T-cell (primary cell): Measurements from ENCODE around the gene NOXO1. TPM values are rescaled to one million over a fixed set of nuclear protein-coding genes. Genes with fewer than 3 reads are reported as not detected.

ENCODE experiments used
- ATAC-seq, 4 experiments: fragments of 200-7000 bp in 3 of 4; fragments of 150-1000 bp in 1 of 4; cut with Tn5 transposase; replicated peaks in 1 of 4; 1 replicate in 3 of 4; 2 replicates in 1 of 4; pipeline ENCODE4 v1.10.0; 2021; ENCODE audit warnings: moderate library complexity in 3 of 4, mild to moderate bottlenecking in 2 of 4, moderate number of reproducible peaks in 1 of 4
- CTCF ChIA-PET, 2 donors: fragments of 300-600 bp; sonication (Branson Sonifier 250); formaldehyde crosslinking; loops; one replicate each; lab custom pipeline; 2022; ENCODE audit warnings: antibody characterized with exemption in 2 of 2; lab: Charles Lee
- POLR2A ChIA-PET, 2 donors: fragments of 300-600 bp; sonication (Branson Sonifier 250); formaldehyde crosslinking; loops; one replicate each; lab custom pipeline; 2022; ENCODE audit warnings: antibody characterized with exemption in 2 of 2; lab: Charles Lee
- DNase-seq, 35 experiments: peaks; one replicate each; pipeline versions ENCODE4 v3.0.0 to v3.0.0-alpha.2; 2013 to 2023
- H3K27ac ChIP-seq: one replicate; pipeline ENCODE4 v1.5.1; 2013; ENCODE audit warnings: low read length
- H3K27me3 ChIP-seq, 2 experiments: replicated peaks in 1 of 2; 1 replicate in 1 of 2; 2 replicates in 1 of 2; pipeline versions ENCODE4 v1.6.1 to v1.7.0; 2013; ENCODE audit warnings: low read length in 1 of 2, mixed read lengths in 1 of 2; ENCODE audit not compliant: control insufficient read depth in 2 of 2, insufficient read depth in 2 of 2; ENCODE audit errors: extremely low read depth in 1 of 2
- H3K36me3 ChIP-seq, 2 donors: 1 replicate in 1 of 2; 2 replicates in 1 of 2; pipeline versions ENCODE4 v1.6.1 to v1.7.0; 2013; ENCODE audit warnings: low read length in 1 of 2; ENCODE audit not compliant: control insufficient read depth in 2 of 2, insufficient read depth in 1 of 2; ENCODE audit errors: extremely low read depth in 1 of 2
- H3K4me1 ChIP-seq, 2 experiments: 1 replicate in 1 of 2; 2 replicates in 1 of 2; pipeline versions ENCODE4 v1.6.1 to v1.7.0; 2013; ENCODE audit warnings: low read length in 2 of 2, mixed read lengths in 1 of 2; ENCODE audit not compliant: insufficient read depth in 2 of 2, control insufficient read depth in 1 of 2; ENCODE audit errors: extremely low read depth in 1 of 2
- H3K4me3 ChIP-seq, 2 donors: 1 replicate in 1 of 2; 2 replicates in 1 of 2; pipeline versions ENCODE4 v1.5.1 to v1.7.0; 2013; ENCODE audit warnings: mild to moderate bottlenecking in 2 of 2, low read length in 1 of 2, moderate library complexity in 1 of 2; ENCODE audit not compliant: control insufficient read depth in 1 of 2; ENCODE audit errors: extremely low read depth in 1 of 2
- H3K9me3 ChIP-seq: 2 replicates; pipeline ENCODE4 v1.7.0; 2013
- H3K27ac Mint-ChIP-seq, 2 donors: one replicate each; pipeline ENCODE4 v1.8.0; 2020 to 2021; ENCODE audit warnings: mild to moderate bottlenecking in 2 of 2, mixed read lengths in 2 of 2
- H3K27me3 Mint-ChIP-seq, 2 donors: one replicate each; pipeline ENCODE4 v1.8.0; 2021 to 2022; ENCODE audit warnings: mixed read lengths in 2 of 2
- H3K36me3 Mint-ChIP-seq: one replicate; pipeline ENCODE4 v1.8.0; 2021; ENCODE audit warnings: mixed read lengths
- H3K4me1 Mint-ChIP-seq, 3 donors: one replicate each; pipeline ENCODE4 v1.8.0; 2020 to 2022; ENCODE audit warnings: mixed read lengths in 3 of 3, mild to moderate bottlenecking in 1 of 3
- H3K4me3 Mint-ChIP-seq, 3 donors: one replicate each; pipeline ENCODE4 v1.8.0; 2020 to 2022; ENCODE audit warnings: mild to moderate bottlenecking in 3 of 3, mixed read lengths in 3 of 3, moderate library complexity in 3 of 3
- H3K9me3 Mint-ChIP-seq, 3 donors: one replicate each; pipeline ENCODE4 v1.8.0; 2020 to 2022; ENCODE audit warnings: mixed read lengths in 3 of 3
- WGBS: methylation state at CpG from one replicate; pipeline ENCODE4 v1.1.5; 2013; ENCODE audit warnings: missing lambda C conversion rate; ENCODE audit not compliant: insufficient coverage; 5-methylcytosine and 5-hydroxymethylcytosine counted together
- total RNA-seq, 35 experiments: library from RNA in 6 of 35; stranded (reverse) in 6 of 35; fragments of 120-200 nt in 1 of 35; gene quantifications; one replicate each; pipeline versions ENCODE4 v1.2.1 to v1.2.4 and lab custom pipeline; 2013 to 2026

NOXO1 gene
- total RNA-seq, 5 donors from 2014 or later (not counting 1 experiment from before 2014, with no cell fraction given): 0.78 to 2.2 (median 1.3) TPM; not detected in 1

- Mint-ChIP-seq H3K27me3 (peaks cover 11 to 31% of the 10 kb centered on the region in 2 donors), H3K9me3 (no peaks in the 10 kb centered on the region), H3K27ac (peak overlapping the region; percentile 77 to 83), H3K4me3 (peak overlapping the region; percentile 48 to 71 (median 66)), H3K36me3 (no peaks in the 10 kb centered on the region), H3K4me1 (peaks cover 13 to 32% (median 16%) of the 10 kb centered on the region in 3 donors)
- Histone ChIP-seq H3K9me3 (no peaks in the 10 kb centered on the region), H3K36me3 (no peaks in the 10 kb centered on the region), H3K27me3 (peaks cover 0 to 67% of the 10 kb centered on the region in 2 experiments), H3K27ac (peak overlapping the region; percentile 72), H3K4me3 (peak overlapping the region; percentile 35 to 40), H3K4me1 (peaks cover 2 to 50% of the 10 kb centered on the region in 2 experiments)
- DNase-seq (peak; percentile 82 to 99 (median 92)), ATAC-seq (peak; percentile 80 to 91 (median 84))
- ChIA-PET POLR2A (no interaction called here), CTCF (interaction anchor here (0.6 to 1.5 kb wide), 9 partner anchors 19 to 1914 kb away, joined by 3 to 9 read pairs (median 3); partner anchors contain the start of genes PKD1 (in 1 of the 2) and TRAF7 (in 1 of the 2))
- 16% methylated on average over 40 of the region's 53 CpGs for WGBS
Measured at GRCh38 chr16:2023092-2024031, 42.1 kb upstream of the NOXO1 start.

GRCh38 chr16:2022723-2023091 is 41.4 kb upstream of the NOXO1 start:
- Mint-ChIP-seq H3K4me1 (peaks cover 13 to 29% (median 16%) of the 10 kb centered on the region in 3 donors), H3K27me3 (peaks cover 11 to 34% of the 10 kb centered on the region in 2 donors), H3K36me3 (no peaks in the 10 kb centered on the region), H3K4me3 (peak overlapping the region; percentile 46 to 71 (median 55)), H3K9me3 (no peaks in the 10 kb centered on the region), H3K27ac (no peak overlapping the region)
- POLR2A ChIA-PET: interaction anchor here in 1 of 2 donors (0.9 kb wide), 1 partner anchor 133 kb away, joined by 4 read pairs; the partner anchor contains the start of gene TRAF7
- Histone ChIP-seq H3K27me3 (peaks cover 0 to 69% of the 10 kb centered on the region in 2 experiments), H3K36me3 (no peaks in the 10 kb centered on the region), H3K4me3 (peak overlapping the region; percentile 27 to 35), H3K27ac (no peak overlapping the region), H3K4me1 (peaks cover 2 to 46% of the 10 kb centered on the region in 2 experiments), H3K9me3 (no peaks in the 10 kb centered on the region)
- WGBS: 7% methylated on average over 13 of the region's 14 CpGs
- no peak for DNase-seq
- CTCF ChIA-PET: interaction anchor here (0.6 to 1.5 kb wide), 9 partner anchors 19 to 1915 kb away, joined by 3 to 9 read pairs (median 4); partner anchors contain the start of genes NTHL1 (in 1 of the 2), PKD1 (in 1 of the 2), TRAF7 (in 1 of the 2) and TSC2 (in 1 of the 2)
- ATAC-seq: peak; percentile 9 to 23 (median 9)

DNA sequence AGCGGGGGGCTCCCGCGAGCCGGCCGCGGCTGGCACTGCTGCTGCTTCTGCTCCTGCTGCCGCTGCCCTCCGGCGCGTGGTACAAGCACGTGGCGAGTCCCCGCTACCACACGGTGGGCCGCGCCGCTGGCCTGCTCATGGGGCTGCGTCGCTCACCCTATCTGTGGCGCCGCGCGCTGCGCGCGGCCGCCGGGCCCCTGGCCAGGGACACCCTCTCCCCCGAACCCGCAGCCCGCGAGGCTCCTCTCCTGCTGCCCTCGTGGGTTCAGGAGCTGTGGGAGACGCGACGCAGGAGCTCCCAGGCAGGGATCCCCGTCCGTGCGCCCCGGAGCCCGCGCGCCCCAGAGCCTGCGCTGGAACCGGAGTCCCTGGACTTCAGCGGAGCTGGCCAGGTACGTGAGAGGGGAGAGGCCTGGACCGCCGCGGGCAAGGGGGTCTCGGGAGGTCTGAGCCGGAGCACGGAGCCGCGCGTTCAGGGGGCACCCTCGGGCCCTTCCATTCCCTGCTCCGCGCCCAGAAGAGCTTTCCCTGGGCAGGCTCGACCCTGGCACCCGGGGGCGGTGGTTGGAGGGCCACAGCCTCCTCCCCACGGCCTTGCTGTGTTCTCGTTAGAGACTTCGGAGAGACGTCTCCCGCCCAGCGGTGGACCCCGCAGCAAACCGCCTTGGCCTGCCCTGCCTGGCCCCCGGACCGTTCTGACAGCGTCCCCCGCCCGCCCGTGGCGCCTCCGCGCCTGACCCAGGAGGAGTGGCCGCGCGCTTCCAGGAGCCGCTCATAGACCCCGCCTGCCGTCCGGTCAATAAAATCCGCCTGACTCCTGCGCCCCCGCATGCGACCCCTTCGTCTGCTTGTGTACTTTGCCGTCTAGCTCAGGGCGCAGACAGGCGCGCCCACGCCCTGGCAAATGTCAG is 38.9 kb upstream of the NOXO1 start:
- Histone ChIP-seq H3K27ac (no peak overlapping the region), H3K9me3 (no peaks in the 10 kb centered on the region), H3K4me3 (peak overlapping the region in 1 of 2 donors; percentile 26), H3K4me1 (peaks cover 2 to 29% of the 10 kb centered on the region in 2 experiments), H3K36me3 (no peaks in the 10 kb centered on the region), H3K27me3 (peaks cover 0 to 59% of the 10 kb centered on the region in 2 experiments)
- Mint-ChIP-seq H3K4me1 (peaks cover 9 to 20% (median 13%) of the 10 kb centered on the region in 3 donors), H3K27ac (no peak overlapping the region), H3K4me3 (peak overlapping the region in 1 of 3 donors; percentile 56), H3K36me3 (no peaks in the 10 kb centered on the region), H3K9me3 (no peaks in the 10 kb centered on the region), H3K27me3 (peaks cover 11 to 34% of the 10 kb centered on the region in 2 donors)
- CTCF ChIA-PET: interaction anchor here in 1 of 2 donors (0.6 to 1.3 kb wide), 2 partner anchors 135 to 807 kb away, joined by 3 read pairs; partner anchors contain the start of gene TRAF7
- DNase-seq (no peak), ATAC-seq (no peak)
- POLR2A ChIA-PET: no interaction called here
- 5% methylated on average over 96 of the region's 96 CpGs for WGBS

DNA sequence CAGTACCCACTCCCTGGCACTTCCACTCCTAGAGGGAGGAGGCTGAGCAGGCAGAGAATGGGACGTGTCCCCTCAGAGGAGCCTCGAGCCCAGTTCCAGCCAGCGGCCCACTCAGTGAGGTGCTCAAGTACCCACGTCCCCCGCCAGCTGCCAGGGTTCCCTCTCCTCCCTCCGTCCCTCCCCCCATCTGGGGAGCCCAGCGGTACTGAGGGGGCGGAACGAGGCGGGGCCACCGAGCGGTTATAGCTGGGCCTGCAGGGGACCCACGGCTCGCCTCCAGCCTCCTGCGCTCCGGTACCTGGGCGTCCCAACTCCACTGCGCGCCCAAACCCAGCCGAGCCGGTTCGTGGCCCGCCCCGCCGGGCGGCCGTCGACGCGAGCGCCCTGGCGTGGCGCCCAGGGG is 38.2 kb upstream of the NOXO1 start, which contains the start of gene NPW:
Gene NPW (plus strand): TSS at position 268 of the 403 bp plus-strand sequence.
- ChIA-PET POLR2A (no interaction called here), CTCF (no interaction called here)
- Histone ChIP-seq H3K27ac (no peak within 1 kb of the TSS), H3K27me3 (peaks cover 0 to 55% of the 10 kb centered on the region in 2 experiments), H3K4me3 (peak within 1 kb of the TSS in 1 of 2 donors; percentile 26), H3K9me3 (no peaks in the 10 kb centered on the region), H3K36me3 (no peaks in the 10 kb centered on the region), H3K4me1 (peaks cover 2 to 29% of the 10 kb centered on the region in 2 experiments)
- peak within 1 kb of the TSS in 1 of 3 donors; percentile 56 for H3K4me3 Mint-ChIP-seq
- no peaks in the 10 kb centered on the region for H3K9me3 Mint-ChIP-seq
- DNase-seq: peak in 4 of 35 experiments; percentile 18 to 29 (median 25)
- H3K27ac Mint-ChIP-seq: no peak within 1 kb of the TSS
- 4% methylated on average over 29 of the region's 33 CpGs for WGBS
- H3K4me1 Mint-ChIP-seq: peaks cover 9 to 20% (median 13%) of the 10 kb centered on the region in 3 donors
- ATAC-seq: no peak
- peaks cover 11 to 34% of the 10 kb centered on the region in 2 donors for H3K27me3 Mint-ChIP-seq
- H3K36me3 Mint-ChIP-seq: no peaks in the 10 kb centered on the region

DNA sequence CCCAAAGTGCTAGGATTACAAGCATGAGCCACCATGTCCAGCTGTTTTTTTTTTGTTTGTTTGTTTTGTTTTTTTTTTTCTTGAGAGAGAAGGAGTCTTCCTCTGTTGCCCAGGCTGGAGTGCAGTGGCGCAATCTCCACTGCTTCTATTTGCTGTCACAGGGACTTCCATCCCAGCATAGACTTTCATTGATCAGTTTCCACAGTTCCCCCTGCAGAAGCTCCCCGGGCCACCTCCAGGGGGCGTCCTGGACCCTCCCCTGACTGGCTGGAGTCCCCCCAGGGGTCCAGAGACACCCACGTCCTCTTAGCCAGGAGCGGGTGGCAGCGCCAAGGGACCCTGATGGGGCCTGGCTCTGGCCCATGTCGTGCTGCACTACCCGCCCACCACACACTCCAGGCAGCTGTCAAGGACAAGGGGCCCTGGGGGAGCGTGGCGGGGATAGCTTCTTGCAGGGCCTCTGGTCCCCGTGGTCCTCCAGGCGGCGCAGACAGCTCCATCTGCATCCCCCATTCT is 35.2 kb upstream of the NOXO1 start:
- ATAC-seq (peak in 1 of 4 experiments; percentile 24), DNase-seq (peak in 1 of 35 experiments; percentile 42)
- POLR2A ChIA-PET: interaction anchor here in 1 of 2 donors (0.6 kb wide), 1 partner anchor 983 kb away, joined by 6 read pairs; no protein-coding TSS in a partner anchor

More for the DNA sequence above, 35.2 kb upstream of the NOXO1 start:
- no peaks in the 10 kb centered on the region for H3K36me3 ChIP-seq
- H3K27ac Mint-ChIP-seq: no peak overlapping the region
- no peaks in the 10 kb centered on the region for H3K36me3 Mint-ChIP-seq
- peaks cover 0 to 9% of the 10 kb centered on the region in 2 experiments for H3K4me1 ChIP-seq
- 48% methylated on average over 12 of the region's 13 CpGs for WGBS
- H3K27me3 Mint-ChIP-seq: peaks cover 4 to 20% of the 10 kb centered on the region in 2 donors
- CTCF ChIA-PET: no interaction called here
- no peak overlapping the region for H3K27ac ChIP-seq
- H3K4me1 Mint-ChIP-seq: peaks cover 0 to 7% (median 2%) of the 10 kb centered on the region in 3 donors
- peaks cover 0 to 41% of the 10 kb centered on the region in 2 experiments for H3K27me3 ChIP-seq
- no peak overlapping the region for H3K4me3 Mint-ChIP-seq
- no peak overlapping the region for H3K4me3 ChIP-seq
- H3K9me3 ChIP-seq: no peaks in the 10 kb centered on the region
- no peaks in the 10 kb centered on the region for H3K9me3 Mint-ChIP-seq
